Spinal cord (tissue), 10 donors: ENCODE results near the gene TMA7. TPM values are rescaled to one million over a fixed set of nuclear protein-coding genes. Genes with fewer than 3 reads are reported as not detected.

ENCODE experiments used
- DNase-seq, 6 donors: peaks; one replicate each; pipeline versions ENCODE4 v3.0.0 to v3.0.0-alpha.2; 2013 to 2015; ENCODE audit warnings: low spot score in 6 of 6, low read depth in 4 of 6
- H3K27ac ChIP-seq: one replicate; pipeline ENCODE4 v1.5.1; 2013; ENCODE audit warnings: low read depth, low read length, control low read depth
- H3K27me3 ChIP-seq: one replicate; pipeline ENCODE4 v1.6.1; 2013; ENCODE audit warnings: low read length; ENCODE audit not compliant: control insufficient read depth, insufficient read depth
- H3K36me3 ChIP-seq: one replicate; pipeline ENCODE4 v1.6.1; 2013; ENCODE audit warnings: low read length; ENCODE audit not compliant: control insufficient read depth, insufficient read depth
- H3K4me1 ChIP-seq: one replicate; pipeline ENCODE4 v1.6.1; 2013; ENCODE audit warnings: low read length; ENCODE audit not compliant: control insufficient read depth, insufficient read depth
- H3K4me3 ChIP-seq: one replicate; pipeline ENCODE4 v1.5.1; 2013; ENCODE audit warnings: low read depth, low read length, control low read depth
- H3K9me3 ChIP-seq: one replicate; pipeline ENCODE4 v1.6.1; 2013; ENCODE audit warnings: low read length; ENCODE audit not compliant: control insufficient read depth, insufficient read depth
- WGBS: methylation state at CpG from one replicate; pipeline ENCODE4 v1.1.5; 2013; ENCODE audit warnings: missing lambda C conversion rate; ENCODE audit not compliant: insufficient coverage; 5-methylcytosine and 5-hydroxymethylcytosine counted together
- polyA plus RNA-seq, 2 donors: library from polyadenylated mRNA; unstranded; fragments of 120-200 nt; gene quantifications; one replicate each; pipeline ENCODE4 v1.2.1, GENCODE V29; 2013; ENCODE audit not compliant: insufficient read length in 2 of 2
- total RNA-seq, 2 donors: library from RNA; depleted of rRNA in 1 of 2; stranded (reverse); fragments of 120-200 nt in 1 of 2; fragments of >200 nt in 1 of 2; gene quantifications; one replicate each; pipeline versions ENCODE4 v1.2.3 to v1.2.4, GENCODE V29; 2013 to 2014
- donor health status: healthy.

TMA7 gene
- total and polyA plus RNA-seq, 4 donors, result 120 to 435 (median 331) TPM

DNA sequence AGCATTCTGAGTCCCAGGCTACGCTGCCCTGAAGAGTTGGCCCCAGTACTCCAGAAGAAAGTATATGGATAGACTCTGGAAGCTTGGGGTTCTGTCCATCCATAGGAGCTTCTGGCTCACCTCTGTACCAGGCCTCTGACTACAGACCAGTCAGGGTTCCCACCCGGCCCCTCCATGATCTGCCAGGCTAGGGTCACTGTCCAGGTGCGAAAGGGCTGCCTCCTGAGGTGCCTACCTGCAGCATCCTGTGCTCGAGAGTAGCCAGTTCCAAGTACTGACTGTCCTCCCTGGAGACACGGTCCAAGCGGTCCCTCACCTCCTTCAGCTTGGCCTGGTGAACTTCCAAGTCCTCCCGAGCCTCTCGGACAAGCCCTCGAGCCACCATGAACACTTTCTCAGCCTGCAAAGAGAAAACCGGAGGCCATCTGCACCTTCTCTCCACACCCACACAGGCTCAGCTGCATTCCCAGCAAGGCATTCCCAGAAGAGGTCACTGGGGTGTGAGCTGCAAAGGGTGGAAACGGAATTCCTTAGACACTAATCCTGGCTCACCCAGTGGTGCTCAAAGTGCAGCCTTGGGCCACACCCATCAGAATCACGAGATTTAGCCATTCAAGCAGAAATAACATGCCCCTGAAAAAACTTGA lies 6.5 kb upstream of the TMA7 start:
- whole genome bisulfite sequencing, result 92% methylated on average over 11 of the region's 12 CpGs
- peak in 1 of 6 donors; percentile 34 for DNase-seq
- no peaks in the 10 kb centered on the region for H3K9me3 ChIP-seq
- peaks cover 35% of the 10 kb centered on the region for H3K36me3 ChIP-seq
- H3K4me1 ChIP-seq, result peaks cover 16% of the 10 kb centered on the region
- no peak overlapping the region for H3K4me3 ChIP-seq
- H3K27ac ChIP-seq, result peak overlapping the region; percentile 52
- no peaks in the 10 kb centered on the region for H3K27me3 ChIP-seq

DNA sequence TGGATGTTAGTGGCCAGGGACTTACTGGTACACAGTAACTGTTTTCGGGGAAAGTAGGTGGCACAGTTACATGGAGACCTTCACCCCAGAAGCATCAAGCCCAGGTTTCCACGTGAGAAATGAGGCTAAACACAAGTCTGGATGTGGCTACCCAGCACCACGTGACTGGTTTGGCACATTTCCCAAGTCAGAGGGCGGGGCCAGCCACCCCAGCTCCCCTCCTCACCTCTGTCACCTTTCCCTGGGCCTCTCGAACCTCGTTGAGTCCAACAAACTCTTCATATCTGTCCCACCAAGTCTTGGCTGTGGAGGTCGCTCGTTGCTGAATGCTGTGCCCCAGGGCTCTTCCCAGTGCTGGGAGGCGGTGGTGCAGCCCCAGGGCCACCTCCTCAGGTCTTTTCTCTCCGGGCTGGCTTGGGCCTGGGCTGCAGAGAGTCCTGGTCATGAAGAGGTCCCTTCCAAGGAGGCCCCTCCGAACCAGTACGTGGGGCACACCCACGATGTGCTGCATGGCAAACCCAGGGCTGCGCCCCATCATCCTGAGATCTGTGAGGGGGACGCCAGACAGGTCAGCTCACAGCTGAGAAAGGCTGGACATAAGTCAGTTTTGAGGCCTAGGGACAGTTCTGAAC lies 5.3 kb upstream of the TMA7 start:
- DNase-seq, result no peak
- WGBS, result 90% methylated on average over 15 of the region's 15 CpGs
- peaks cover 35% of the 10 kb centered on the region for H3K36me3 ChIP-seq
- no peak overlapping the region for H3K4me3 ChIP-seq
- H3K9me3 ChIP-seq, result no peaks in the 10 kb centered on the region
- H3K27me3 ChIP-seq, result no peaks in the 10 kb centered on the region
- H3K27ac ChIP-seq, result peak overlapping the region; percentile 29
- H3K4me1 ChIP-seq, result peaks cover 23% of the 10 kb centered on the region

DNA sequence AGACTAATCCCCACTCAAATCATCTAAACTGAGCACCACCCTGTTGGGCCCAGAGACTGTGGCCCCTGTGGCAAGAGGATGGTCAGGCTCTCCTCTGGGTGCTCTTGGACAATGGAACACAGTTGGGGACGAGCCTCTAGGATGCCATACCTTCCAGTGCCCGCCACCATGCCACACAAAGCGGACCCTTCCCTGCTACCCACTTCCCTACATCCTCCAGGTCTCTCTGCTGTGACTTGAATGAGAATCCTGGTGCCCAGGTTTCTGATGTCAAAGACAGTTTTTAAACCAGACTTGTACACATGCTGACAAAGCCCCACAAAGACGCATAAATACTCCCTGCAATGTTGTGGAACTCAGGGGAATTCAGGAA lies 4.8 kb upstream of the TMA7 start:
- Histone ChIP-seq H3K27ac (no peak overlapping the region), H3K4me3 (no peak overlapping the region), H3K27me3 (no peaks in the 10 kb centered on the region), H3K4me1 (peaks cover 20% of the 10 kb centered on the region), H3K36me3 (peaks cover 35% of the 10 kb centered on the region), H3K9me3 (no peaks in the 10 kb centered on the region)
- WGBS, result 100% methylated on average over 2 of the region's 4 CpGs
- DNase-seq, result no peak

DNA sequence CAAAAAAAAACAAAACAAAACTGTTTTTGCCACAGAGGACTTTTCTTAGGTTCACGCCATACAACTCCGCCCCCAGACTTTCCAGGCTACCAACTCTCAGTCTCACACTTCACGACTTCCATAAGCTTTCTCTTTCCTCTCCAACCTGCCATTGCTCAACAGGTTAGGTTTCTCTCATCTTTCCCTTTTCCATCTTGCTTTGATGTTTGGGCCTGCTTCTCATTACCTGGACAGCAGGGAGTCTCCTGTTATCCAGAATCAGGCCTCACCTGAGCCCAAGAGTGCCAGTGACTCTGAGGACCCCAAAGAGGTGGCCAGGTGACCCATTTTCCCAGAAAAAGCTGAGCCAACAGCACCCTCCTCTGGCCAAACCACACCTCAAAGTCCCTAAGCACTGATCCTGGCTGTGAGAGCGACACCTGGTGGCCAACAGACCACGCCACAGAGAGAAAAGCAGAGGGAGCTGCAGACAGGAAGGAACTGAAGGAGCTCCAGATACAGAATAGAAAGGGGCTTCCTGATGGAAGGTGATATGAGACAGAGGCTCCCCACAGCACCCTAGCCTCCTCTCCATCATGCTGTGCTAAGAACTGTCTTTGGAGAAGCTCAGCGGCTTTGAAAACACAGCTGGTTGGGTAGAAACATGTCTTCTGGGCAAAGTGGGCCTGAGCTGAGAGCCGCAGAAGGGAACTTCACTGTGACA lies 4.1 kb upstream of the TMA7 start:
- Histone ChIP-seq H3K9me3 (no peaks in the 10 kb centered on the region), H3K27ac (no peak overlapping the region), H3K4me3 (no peak overlapping the region), H3K4me1 (peaks cover 19% of the 10 kb centered on the region), H3K36me3 (peaks cover 35% of the 10 kb centered on the region), H3K27me3 (no peaks in the 10 kb centered on the region)
- WGBS, result 70% methylated on average over 5 of the region's 7 CpGs
- peak in 4 of 6 donors; percentile 81 to 96 (median 89) for DNase-seq

DNA sequence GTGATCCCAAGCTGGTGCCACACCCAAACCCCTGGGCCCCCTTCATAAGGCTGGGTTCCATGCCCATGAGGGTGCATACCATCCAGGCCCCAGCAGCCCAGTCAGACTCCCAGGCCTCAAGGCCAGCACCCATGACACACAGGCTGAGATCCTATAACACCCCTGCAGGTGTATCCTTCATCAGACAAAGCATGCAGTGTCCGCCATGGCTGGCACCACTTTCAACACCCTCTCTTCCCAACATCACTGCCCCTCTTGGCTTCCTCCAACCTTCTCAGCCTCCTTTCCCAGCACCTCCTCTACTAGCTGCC lies 3.6 kb upstream of the TMA7 start:
- Histone ChIP-seq H3K4me1 (peaks cover 24% of the 10 kb centered on the region), H3K27ac (no peak overlapping the region), H3K9me3 (no peaks in the 10 kb centered on the region), H3K4me3 (no peak overlapping the region), H3K27me3 (no peaks in the 10 kb centered on the region), H3K36me3 (peaks cover 30% of the 10 kb centered on the region)
- WGBS, result 0% methylated on average over 1 of the region's 1 CpG
- no peak for DNase-seq

DNA sequence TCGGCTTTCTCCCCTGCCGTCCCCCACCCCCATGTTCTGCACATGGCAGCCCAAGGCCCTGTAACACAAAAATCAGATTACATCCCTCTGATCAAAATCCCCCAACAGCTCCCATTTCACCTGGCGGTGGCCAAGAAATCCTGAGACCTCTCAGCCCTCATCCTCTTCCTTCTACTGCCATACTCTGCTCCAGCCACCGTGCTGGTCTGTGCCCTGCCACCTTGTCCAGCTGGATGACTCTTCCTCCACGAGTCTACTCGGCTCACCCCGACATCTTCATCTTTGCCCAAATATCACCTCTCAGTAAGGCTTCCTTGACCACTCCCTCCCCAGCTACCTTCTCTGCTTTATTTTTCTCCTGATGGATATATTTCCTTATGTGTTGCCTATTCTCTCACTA lies 3.2 kb upstream of the TMA7 start:
- Histone ChIP-seq H3K36me3 (peaks cover 28% of the 10 kb centered on the region), H3K9me3 (no peaks in the 10 kb centered on the region), H3K4me1 (peaks cover 24% of the 10 kb centered on the region), H3K27ac (no peak overlapping the region), H3K4me3 (no peak overlapping the region), H3K27me3 (no peaks in the 10 kb centered on the region)
- WGBS, result 90% methylated on average over 5 of the region's 7 CpGs
- DNase-seq, result no peak

DNA sequence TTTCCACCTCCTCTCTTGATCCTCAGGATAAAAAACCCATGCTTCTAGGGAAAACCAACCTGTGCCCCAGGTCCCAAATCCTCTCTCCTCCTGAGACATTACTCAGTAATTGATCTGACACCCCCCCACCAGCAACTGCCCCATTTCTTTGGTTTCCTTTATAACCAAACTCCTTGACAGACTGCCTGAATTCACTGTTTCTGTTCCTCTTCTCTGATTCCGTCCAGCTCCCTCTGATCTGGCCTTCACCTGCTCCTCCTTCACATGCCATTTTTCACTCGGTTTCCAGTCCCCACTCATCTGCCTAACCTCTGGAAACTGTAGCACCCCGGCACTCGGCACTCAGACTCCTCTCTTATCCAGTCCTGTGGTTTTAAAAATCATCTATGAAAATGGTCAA lies 2.2 kb upstream of the TMA7 start:
- Histone ChIP-seq H3K9me3 (no peaks in the 10 kb centered on the region), H3K27me3 (no peaks in the 10 kb centered on the region), H3K36me3 (peaks cover 30% of the 10 kb centered on the region), H3K27ac (no peak overlapping the region), H3K4me1 (peaks cover 24% of the 10 kb centered on the region), H3K4me3 (no peak overlapping the region)
- 87% methylated on average over 1 of the region's 4 CpGs for WGBS
- DNase-seq, result no peak

DNA sequence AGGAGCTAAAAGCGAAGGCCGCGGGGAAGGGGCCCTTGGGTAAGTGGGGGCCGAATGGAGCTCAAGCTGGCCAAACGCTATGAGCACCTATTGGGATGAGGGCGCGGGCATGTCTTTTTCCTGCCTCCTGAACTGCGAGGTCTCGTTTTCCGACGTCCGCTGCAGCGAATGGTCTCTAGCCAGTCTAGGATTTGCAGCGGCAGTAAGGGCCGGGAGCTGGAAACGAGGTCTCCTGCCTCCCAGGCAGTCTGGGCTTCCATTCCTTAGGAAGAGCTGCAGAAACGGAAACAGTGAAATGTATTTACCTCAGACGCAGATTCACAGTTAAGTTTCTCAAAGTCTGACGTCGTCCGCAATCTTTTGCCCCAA lies 517 bp downstream of the TMA7 start:
- DNase-seq, result peak in 1 of 6 donors; percentile 17

DNA sequence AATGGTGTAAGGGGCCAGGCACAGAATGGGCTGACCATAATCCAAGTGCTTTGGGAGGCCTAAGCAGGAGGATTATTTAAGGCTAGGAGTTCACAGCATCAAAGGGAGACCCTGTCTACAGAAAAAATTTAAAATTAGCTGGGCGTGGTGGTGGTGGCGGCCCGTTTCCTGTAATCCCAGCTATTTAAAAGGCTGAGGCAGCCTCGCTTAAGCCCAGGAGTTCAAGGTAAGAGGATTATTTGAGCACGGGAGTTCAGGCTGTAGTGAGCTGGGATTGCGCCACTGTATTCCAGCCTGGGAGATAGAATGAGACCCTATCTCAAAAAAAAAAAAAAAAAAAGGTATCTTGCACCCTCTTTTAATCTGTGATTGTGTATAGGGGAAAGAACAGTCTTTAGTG lies 1.9 kb downstream of the TMA7 start:
- Histone ChIP-seq H3K9me3 (no peaks in the 10 kb centered on the region), H3K4me1 (peaks cover 29% of the 10 kb centered on the region), H3K27ac (no peak overlapping the region), H3K27me3 (no peaks in the 10 kb centered on the region), H3K36me3 (peaks cover 28% of the 10 kb centered on the region), H3K4me3 (no peak overlapping the region)
- 93% methylated on average over 4 of the region's 6 CpGs for WGBS
- no peak for DNase-seq

More for the DNA sequence above, 517 bp downstream of the TMA7 start:
- Histone ChIP-seq H3K4me3 (peak overlapping the region; percentile 97), H3K4me1 (peaks cover 24% of the 10 kb centered on the region), H3K27ac (peak overlapping the region; percentile 90), H3K27me3 (no peaks in the 10 kb centered on the region), H3K9me3 (no peaks in the 10 kb centered on the region), H3K36me3 (peaks cover 28% of the 10 kb centered on the region)
- WGBS, result 0% methylated on average over 17 of the region's 21 CpGs
